MM.1S (cell line): ENCODE data around the gene SNORC.

ENCODE experiments used
- DNase-seq: peaks from one replicate; pipeline ENCODE4 v3.0.0-alpha.2; 2015
- H2AFZ ChIP-seq: fragments of 300-600 bp; sonication (generic); 2 replicates; pipeline ENCODE4 v1.6.0; 2016; ENCODE audit warnings: antibody characterized with exemption, low read length
- H3F3A ChIP-seq: fragments of 300-600 bp; sonication (generic); 2 replicates; pipeline ENCODE4 v1.6.1; 2016; ENCODE audit warnings: mild to moderate bottlenecking, antibody characterized with exemption, low read length, moderate library complexity, mixed read lengths; ENCODE audit not compliant: insufficient read depth
- H3K27ac ChIP-seq: fragments of 300-600 bp; sonication (generic); 2 replicates; pipeline ENCODE4 v1.5.1; 2016; ENCODE audit warnings: mild to moderate bottlenecking, low read length
- H3K27me3 ChIP-seq: fragments of 300-600 bp; sonication (generic); replicated peaks from 2 replicates; pipeline ENCODE4 v1.6.0; 2016; ENCODE audit warnings: low read length; ENCODE audit not compliant: insufficient read depth
- H3K36me3 ChIP-seq: fragments of 300-600 bp; sonication (generic); replicated peaks from 2 replicates; pipeline ENCODE4 v1.6.1; 2016; ENCODE audit warnings: mild to moderate bottlenecking, low read length, mixed read lengths; ENCODE audit not compliant: insufficient read depth
- H3K4me1 ChIP-seq: fragments of 300-600 bp; sonication (generic); 2 replicates; pipeline ENCODE4 v1.6.1; 2016; ENCODE audit warnings: low read length, mixed read lengths
- H3K4me2 ChIP-seq: fragments of 300-600 bp; sonication (generic); 2 replicates; pipeline ENCODE4 v1.6.0; 2016; ENCODE audit warnings: low read depth, low read length
- H3K4me3 ChIP-seq: fragments of 300-600 bp; sonication (generic); 2 replicates; pipeline ENCODE4 v1.5.1; 2016; ENCODE audit warnings: low read length, mixed read lengths
- H3K79me2 ChIP-seq: fragments of 300-600 bp; sonication (generic); 2 replicates; pipeline ENCODE4 v1.6.1; 2016; ENCODE audit warnings: mixed run types, low read length, mixed read lengths
- H3K9ac ChIP-seq: fragments of 300-600 bp; sonication (generic); 2 replicates; pipeline ENCODE4 v1.6.1; 2016; ENCODE audit warnings: low read length, mixed read lengths
- H3K9me2 ChIP-seq: fragments of 300-600 bp; sonication (generic); replicated peaks from 2 replicates; pipeline ENCODE4 v1.6.1; 2016; ENCODE audit warnings: mild to moderate bottlenecking, low read length, mixed read lengths; ENCODE audit not compliant: insufficient read depth
- H3K9me3 ChIP-seq: fragments of 300-600 bp; sonication (generic); replicated peaks from 2 replicates; pipeline ENCODE4 v1.6.1; 2016; ENCODE audit warnings: mild to moderate bottlenecking, low read length, mixed read lengths; ENCODE audit not compliant: insufficient read depth
- H4K20me1 ChIP-seq: fragments of 300-600 bp; sonication (generic); 2 replicates; pipeline ENCODE4 v1.6.1; 2016; ENCODE audit warnings: mild to moderate bottlenecking, low read length, moderate library complexity, mixed read lengths; ENCODE audit not compliant: insufficient read depth
- CTCF ChIP-seq: fragments of 300-600 bp; sonication (generic); IDR thresholded peaks from 2 replicates; pipeline ENCODE4 v1.5.1; 2016; ENCODE audit warnings: antibody characterized with exemption, low read length, mixed read lengths
- EZH2 ChIP-seq: fragments of 300-600 bp; sonication (generic); optimal IDR thresholded peaks from 2 replicates; pipeline ENCODE3; 2017; ENCODE audit warnings: low read depth, mild to moderate bottlenecking, antibody characterized with exemption, low read length, mixed read lengths
- EZH2phosphoT487 ChIP-seq: fragments of 300-600 bp; sonication (generic); IDR thresholded peaks from 2 replicates; pipeline ENCODE4 v1.6.1; 2018; ENCODE audit warnings: antibody characterized with exemption, low read length

Gene SNORC

DNA sequence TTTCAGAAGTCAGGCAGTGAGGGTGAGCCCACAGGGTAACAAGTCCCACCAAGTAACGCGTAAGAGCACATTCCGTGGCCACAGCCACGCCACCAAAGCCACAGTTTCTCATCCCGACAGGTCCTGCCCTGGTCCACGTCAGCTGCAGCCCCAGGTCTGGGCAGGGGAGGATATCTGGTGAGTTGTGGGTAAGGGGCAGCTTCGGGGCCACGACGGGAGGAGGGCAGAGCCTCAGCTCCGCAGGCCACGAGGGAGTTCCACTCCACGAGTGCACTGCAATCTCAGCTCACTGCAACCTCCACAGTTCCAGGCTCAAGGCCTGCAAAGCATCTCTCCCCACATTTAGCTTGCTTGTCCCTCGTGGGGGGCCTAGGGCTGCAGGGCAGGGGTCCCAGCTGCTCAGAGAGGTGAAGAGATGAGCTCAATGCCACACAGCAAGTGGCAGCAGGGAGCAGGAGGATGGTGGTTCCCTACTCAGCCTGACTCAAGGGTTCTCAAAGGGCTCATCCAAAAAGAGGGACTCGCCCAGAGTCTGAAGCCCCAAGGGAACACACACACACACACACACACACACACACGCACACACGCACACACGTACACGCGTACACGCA is 12.5 kb downstream of the SNORC start:
- Histone ChIP-seq H3K4me1 (no peaks in the 10 kb centered on the region), H4K20me1 (no peaks in the 10 kb centered on the region), H3K4me2 (no peak overlapping the region), H3K36me3 (no peaks in the 10 kb centered on the region), H3K4me3 (no peak overlapping the region), H3K9ac (no peak overlapping the region), H3K9me3 (no peaks in the 10 kb centered on the region), H3K27ac (no peak overlapping the region), H2AFZ (no peak overlapping the region), H3K27me3 (no peaks in the 10 kb centered on the region), H3K79me2 (no peaks in the 10 kb centered on the region), H3F3A (no peaks in the 10 kb centered on the region), H3K9me2 (no peaks in the 10 kb centered on the region)
- TF ChIP-seq EZH2phosphoT487, result no peak
- TF ChIP-seq CTCF, result no peak
- TF ChIP-seq EZH2, result no peak
- no peak for DNase-seq

DNA sequence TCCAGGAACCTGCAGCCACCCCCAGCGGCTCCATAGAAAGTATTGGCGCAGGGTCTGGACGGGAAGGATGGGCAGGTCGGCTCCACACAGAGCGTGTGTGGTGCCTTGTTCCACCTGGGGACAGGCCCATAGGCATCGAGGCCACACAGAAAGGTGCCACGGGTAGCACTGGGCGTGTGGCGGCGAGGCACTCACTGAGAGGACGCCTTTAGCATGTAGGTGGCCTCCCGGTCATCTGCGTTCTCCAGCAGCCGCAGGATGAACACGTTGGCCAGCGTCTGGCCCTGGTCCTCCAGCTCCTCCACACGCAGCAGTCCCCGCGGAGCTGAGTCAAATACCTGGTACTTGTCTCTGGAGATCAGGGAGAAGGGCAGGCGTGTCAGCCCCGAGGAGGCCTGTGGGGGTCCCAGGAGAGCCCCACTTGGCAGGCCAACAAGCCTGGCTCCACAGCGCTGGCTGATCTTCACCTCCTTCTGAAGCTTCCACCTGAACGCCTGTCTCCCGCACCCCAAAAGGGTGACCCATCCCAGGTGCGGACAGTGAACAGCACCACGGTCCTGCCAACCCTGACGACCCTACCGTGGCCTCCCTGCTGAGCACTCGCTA is 13.2 kb downstream of the SNORC start:
- Histone ChIP-seq H3K79me2 (no peaks in the 10 kb centered on the region), H3K9me2 (no peaks in the 10 kb centered on the region), H3K27ac (no peak overlapping the region), H3K4me2 (no peak overlapping the region), H3K4me3 (no peak overlapping the region), H3K27me3 (no peaks in the 10 kb centered on the region), H3K36me3 (no peaks in the 10 kb centered on the region), H2AFZ (no peak overlapping the region), H3K9me3 (no peaks in the 10 kb centered on the region), H3K9ac (no peak overlapping the region), H3F3A (no peaks in the 10 kb centered on the region), H4K20me1 (no peaks in the 10 kb centered on the region), H3K4me1 (no peaks in the 10 kb centered on the region)
- TF ChIP-seq EZH2phosphoT487, result no peak
- no peak for TF ChIP-seq CTCF
- no peak for TF ChIP-seq EZH2
- DNase-seq, result no peak

- DNase-seq, result no peak
- no peak overlapping the region for H3K4me2 ChIP-seq
- no peak overlapping the region for H3K4me3 ChIP-seq
- no peak overlapping the region for H3K9ac ChIP-seq
- no peaks in the 10 kb centered on the region for H3F3A ChIP-seq
- no peak for TF ChIP-seq EZH2
- no peak for TF ChIP-seq CTCF
- no peak for TF ChIP-seq EZH2phosphoT487
- H3K9me2 ChIP-seq, result no peaks in the 10 kb centered on the region
- H4K20me1 ChIP-seq, result no peaks in the 10 kb centered on the region
- H3K36me3 ChIP-seq, result no peaks in the 10 kb centered on the region
- H3K27me3 ChIP-seq, result no peaks in the 10 kb centered on the region
- H3K27ac ChIP-seq, result no peak overlapping the region
- no peak overlapping the region for H2AFZ ChIP-seq
- no peaks in the 10 kb centered on the region for H3K79me2 ChIP-seq
- H3K4me1 ChIP-seq, result no peaks in the 10 kb centered on the region
- H3K9me3 ChIP-seq, result no peaks in the 10 kb centered on the region
These were observed 13.9 kb downstream of the SNORC start for GRCh38 chr2:232884001-232884421.
